ENCODE results near the gene MARK1. TPM values are rescaled to one million over a fixed set of nuclear protein-coding genes. Genes with fewer than 3 reads are reported as not detected.

MARK1 gene
- total RNA-seq, 4 donors from 2014 or later = 3.2 to 14.9 (median 11.0) TPM

DNA sequence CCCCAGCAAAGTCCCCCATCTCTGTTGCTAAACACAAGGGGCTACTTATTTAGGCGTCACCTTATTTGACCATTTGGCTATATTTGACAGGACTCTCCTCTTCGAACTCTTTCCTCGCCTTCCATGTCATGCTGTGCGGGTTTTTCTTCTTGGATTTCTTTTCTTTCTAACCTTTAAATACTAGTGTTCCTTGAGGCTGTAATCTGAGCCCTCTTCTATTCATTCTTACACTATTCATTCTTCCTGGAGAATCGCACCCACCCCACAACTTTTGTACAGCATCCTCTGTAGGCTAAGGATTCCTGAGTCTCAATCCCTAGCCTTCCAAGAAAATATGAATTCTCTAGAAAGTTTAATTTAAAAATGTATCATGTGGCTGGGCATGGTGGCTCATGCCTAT lies 100.5 kb downstream of the MARK1 start:
- no peaks in the 10 kb centered on the region for H3K9me3 ChIP-seq
- H3K36me3 ChIP-seq = no peaks in the 10 kb centered on the region
- H3K27ac ChIP-seq = no peak overlapping the region
- no peak overlapping the region for H3K4me3 ChIP-seq
- H3K27me3 ChIP-seq = no peaks in the 10 kb centered on the region
- DNase-seq = no peak
- intact Hi-C loops (cut with DNase I; ENCODE audit: low total_unique reads) = no loop called here
- no peaks in the 10 kb centered on the region for H3K4me1 ChIP-seq
- TF ChIP-seq POLR2A (IDR thresholded peaks at IDR 0.05) = no peak
- TF ChIP-seq, protein P1, sequence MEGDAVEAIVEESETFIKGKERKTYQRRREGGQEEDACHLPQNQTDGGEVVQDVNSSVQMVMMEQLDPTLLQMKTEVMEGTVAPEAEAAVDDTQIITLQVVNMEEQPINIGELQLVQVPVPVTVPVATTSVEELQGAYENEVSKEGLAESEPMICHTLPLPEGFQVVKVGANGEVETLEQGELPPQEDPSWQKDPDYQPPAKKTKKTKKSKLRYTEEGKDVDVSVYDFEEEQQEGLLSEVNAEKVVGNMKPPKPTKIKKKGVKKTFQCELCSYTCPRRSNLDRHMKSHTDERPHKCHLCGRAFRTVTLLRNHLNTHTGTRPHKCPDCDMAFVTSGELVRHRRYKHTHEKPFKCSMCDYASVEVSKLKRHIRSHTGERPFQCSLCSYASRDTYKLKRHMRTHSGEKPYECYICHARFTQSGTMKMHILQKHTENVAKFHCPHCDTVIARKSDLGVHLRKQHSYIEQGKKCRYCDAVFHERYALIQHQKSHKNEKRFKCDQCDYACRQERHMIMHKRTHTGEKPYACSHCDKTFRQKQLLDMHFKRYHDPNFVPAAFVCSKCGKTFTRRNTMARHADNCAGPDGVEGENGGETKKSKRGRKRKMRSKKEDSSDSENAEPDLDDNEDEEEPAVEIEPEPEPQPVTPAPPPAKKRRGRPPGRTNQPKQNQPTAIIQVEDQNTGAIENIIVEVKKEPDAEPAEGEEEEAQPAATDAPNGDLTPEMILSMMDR (IDR thresholded peaks at IDR 0.05) = no peak

DNA sequence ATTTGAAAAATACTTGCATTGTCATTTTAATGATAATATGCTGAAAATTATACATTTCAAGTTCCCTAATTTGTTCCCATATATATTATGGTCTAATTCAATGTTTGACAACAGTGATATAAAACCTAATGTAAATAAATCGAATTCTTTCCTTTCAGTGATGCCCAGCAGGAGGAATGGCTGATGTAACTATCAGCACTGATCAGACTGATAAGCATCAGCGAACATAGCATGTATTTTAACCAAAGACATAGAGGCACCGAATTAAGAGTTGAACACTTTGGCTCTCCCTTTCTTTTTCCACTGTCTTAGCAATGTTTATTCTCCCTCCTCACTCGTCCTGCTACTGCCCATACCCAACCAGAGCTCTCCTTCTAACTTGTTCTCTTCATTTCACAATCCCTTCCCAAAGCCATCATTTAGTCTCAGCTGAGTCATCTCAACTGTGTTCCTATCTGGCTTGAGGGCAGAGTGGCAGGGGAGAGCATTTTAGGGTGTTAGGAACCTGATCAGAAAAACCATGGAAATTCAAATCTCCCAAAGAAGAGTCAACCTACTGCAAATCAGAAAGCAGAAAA lies 103.4 kb downstream of the MARK1 start:
- intact Hi-C loops (cut with DNase I; ENCODE audit: low total_unique reads) = no loop called here
- H3K27me3 ChIP-seq = no peaks in the 10 kb centered on the region
- H3K4me1 ChIP-seq = no peaks in the 10 kb centered on the region
- no peaks in the 10 kb centered on the region for H3K9me3 ChIP-seq
- no peak for TF ChIP-seq POLR2A (IDR thresholded peaks at IDR 0.05)
- TF ChIP-seq, protein P1 (IDR thresholded peaks at IDR 0.05) = no peak
- H3K27ac ChIP-seq = no peak overlapping the region
- peaks cover 0 to 4% of the 10 kb centered on the region in 2 donors for H3K36me3 ChIP-seq
- H3K4me3 ChIP-seq = no peak overlapping the region
- no peak for DNase-seq

- Histone ChIP-seq H3K9me3 (no peaks in the 10 kb centered on the region), H3K27ac (no peak overlapping the region), H3K4me3 (no peak overlapping the region), H3K36me3 (peaks cover 0 to 5% of the 10 kb centered on the region in 2 donors), H3K27me3 (no peaks in the 10 kb centered on the region), H3K4me1 (no peaks in the 10 kb centered on the region)
- DNase-seq = no peak
- intact Hi-C loops (cut with DNase I; ENCODE audit: low total_unique reads) = no loop called here
- TF ChIP-seq, protein P1 (IDR thresholded peaks at IDR 0.05) = no peak
- no peak for TF ChIP-seq POLR2A (IDR thresholded peaks at IDR 0.05)
Observed at GRCh38 chr1:220637759-220638158, 109.8 kb downstream of the MARK1 start.

DNA sequence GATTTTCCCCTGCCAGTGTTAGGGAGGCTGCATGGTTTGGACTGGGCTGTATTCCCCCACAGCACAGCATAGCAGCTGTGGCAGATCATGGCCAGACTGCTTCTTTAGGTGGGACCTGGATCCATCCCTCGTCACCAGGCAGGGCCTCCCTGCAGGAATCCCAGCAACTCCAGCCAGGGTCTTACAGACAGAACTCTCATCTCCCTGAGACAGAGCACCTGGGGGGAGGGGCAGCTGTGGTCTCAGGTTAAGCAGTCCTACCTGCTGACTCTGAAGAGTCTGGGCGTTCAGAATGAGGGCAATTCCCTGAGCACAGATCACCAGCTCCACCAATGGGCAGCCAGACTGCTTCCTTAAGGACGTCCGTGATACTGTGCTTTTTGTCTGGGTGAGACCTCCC lies 114.3 kb downstream of the MARK1 start:
- no peaks in the 10 kb centered on the region for H3K4me1 ChIP-seq
- no peak overlapping the region for H3K4me3 ChIP-seq
- DNase-seq = no peak
- intact Hi-C loops (cut with DNase I; ENCODE audit: low total_unique reads) = no loop called here
- H3K27me3 ChIP-seq = no peaks in the 10 kb centered on the region
- H3K36me3 ChIP-seq = no peaks in the 10 kb centered on the region
- TF ChIP-seq POLR2A (IDR thresholded peaks at IDR 0.05) = no peak
- TF ChIP-seq, protein P1 (IDR thresholded peaks at IDR 0.05) = no peak
- H3K27ac ChIP-seq = no peak overlapping the region
- no peaks in the 10 kb centered on the region for H3K9me3 ChIP-seq

DNA sequence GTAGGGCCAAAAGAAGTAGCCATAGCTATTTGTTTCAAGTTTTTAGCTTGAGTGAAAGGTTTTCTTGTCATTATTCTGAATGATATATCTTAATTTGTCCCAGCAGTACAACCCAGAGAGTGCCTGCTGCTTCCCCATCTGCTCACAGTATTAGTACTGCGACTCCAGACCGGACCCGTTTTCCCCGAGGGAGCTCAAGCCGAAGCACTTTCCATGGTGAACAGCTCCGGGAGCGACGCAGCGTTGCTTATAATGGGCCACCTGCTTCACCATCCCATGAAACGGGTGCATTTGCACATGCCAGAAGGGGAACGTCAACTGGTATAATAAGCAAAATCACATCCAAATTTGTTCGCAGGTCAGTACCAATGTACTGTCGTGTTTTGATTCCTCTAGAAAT lies 125.1 kb downstream of the MARK1 start:
- Histone ChIP-seq H3K4me1 (no peaks in the 10 kb centered on the region), H3K9me3 (no peaks in the 10 kb centered on the region), H3K27ac (no peak overlapping the region), H3K4me3 (no peak overlapping the region), H3K36me3 (no peaks in the 10 kb centered on the region), H3K27me3 (no peaks in the 10 kb centered on the region)
- DNase-seq = no peak
- no peak for TF ChIP-seq POLR2A (IDR thresholded peaks at IDR 0.05)
- TF ChIP-seq, protein P1 (IDR thresholded peaks at IDR 0.05) = no peak
- intact Hi-C loops (cut with DNase I; ENCODE audit: low total_unique reads) = no loop called here
